IMR-90 (cell line): Measurements from ENCODE around the gene CAMK2G. TPM values are rescaled to one million over a fixed set of nuclear protein-coding genes. Genes with fewer than 3 reads are reported as not detected.

Experiments
- ATAC-seq: fragments of 200-7000 bp; cut with Tn5 transposase; 2 replicates; pipeline ENCODE4 v1.9.1; 2020; ENCODE audit warnings: low read depth, mild to moderate bottlenecking, moderate library complexity
- BruUV-seq: library from RNA; stranded (reverse); fragments of 400-500 nt; replicated peaks from 2 replicates; lab custom pipeline; 2021; lab: Mats Ljungman, UMichigan
- CTCF ChIA-PET: fragments of 300-600 bp; formaldehyde crosslinking; extraction: SDS; loops from one replicate; lab custom pipeline; 2021; ENCODE audit warnings: antibody characterized with exemption; lab: Yijun Ruan, JAX
- POLR2A ChIA-PET: fragments of 300-600 bp; sonication (Branson Sonifier 250); formaldehyde crosslinking; loops from one replicate; lab custom pipeline; 2022; ENCODE audit warnings: antibody characterized with exemption; ENCODE audit not compliant: unreplicated experiment; lab: Charles Lee
- DNase-seq: peaks from one replicate; pipeline ENCODE4 v3.0.0; 2013
- H2AFZ ChIP-seq: replicated peaks from 2 replicates; pipeline ENCODE3; 2013; ENCODE audit warnings: low read length, mild to moderate bottlenecking; ENCODE audit not compliant: poor library complexity
- H2AK5ac ChIP-seq: 2 replicates; pipeline ENCODE4 v1.6.1; 2013; ENCODE audit warnings: low read depth, low read length, inconsistent platforms
- H2AK9ac ChIP-seq: replicated peaks from 2 replicates; pipeline ENCODE3; 2013; ENCODE audit warnings: mild to moderate bottlenecking, low read depth, low read length, moderate library complexity; ENCODE audit not compliant: poor library complexity
- H2BK120ac ChIP-seq: 2 replicates; pipeline ENCODE4 v1.6.1; 2013; ENCODE audit warnings: low read depth, low read length, inconsistent platforms
- H2BK15ac ChIP-seq: 3 replicates; pipeline ENCODE4 v1.6.1; 2013; ENCODE audit warnings: low read depth, low read length, inconsistent platforms
- H2BK20ac ChIP-seq: 2 replicates; pipeline ENCODE4 v1.6.1; 2013; ENCODE audit warnings: low read depth, mild to moderate bottlenecking, inconsistent platforms, low read length, moderate library complexity
- H2BK5ac ChIP-seq: 2 replicates; pipeline ENCODE4 v1.6.1; 2013; ENCODE audit warnings: mild to moderate bottlenecking, low read depth, low read length, inconsistent platforms; ENCODE audit not compliant: poor library complexity, severe bottlenecking
- H3K14ac ChIP-seq: replicated peaks from 2 replicates; pipeline ENCODE4 v1.6.1; 2013; ENCODE audit warnings: low read depth, low read length, inconsistent platforms
- H3K18ac ChIP-seq: 2 replicates; pipeline ENCODE4 v1.6.1; 2013; ENCODE audit warnings: low read depth, low read length, control low read depth
- H3K23ac ChIP-seq: 2 replicates; pipeline ENCODE4 v1.6.1; 2013; ENCODE audit warnings: low read depth, low read length, inconsistent platforms
- H3K27ac ChIP-seq: 2 replicates; pipeline ENCODE4 v1.5.1; 2013; ENCODE audit warnings: mild to moderate bottlenecking, control low read depth, low read length; ENCODE audit not compliant: insufficient read depth
- H3K27me3 ChIP-seq: 2 replicates; pipeline ENCODE4 v1.6.1; 2013; ENCODE audit warnings: low read length; ENCODE audit not compliant: control insufficient read depth, insufficient read depth
- H3K36me3 ChIP-seq: 2 replicates; pipeline ENCODE4 v1.6.1; 2013; ENCODE audit warnings: low read length, mixed read lengths; ENCODE audit not compliant: control insufficient read depth, insufficient read depth
- H3K4ac ChIP-seq: 2 replicates; pipeline ENCODE4 v1.6.1; 2013; ENCODE audit warnings: low read depth, low read length, inconsistent platforms
- H3K4me1 ChIP-seq: 2 replicates; pipeline ENCODE4 v1.6.1; 2013; ENCODE audit warnings: low read length, mixed read lengths; ENCODE audit not compliant: control insufficient read depth, insufficient read depth
- H3K4me2 ChIP-seq: 2 replicates; pipeline ENCODE4 v1.6.1; 2013; ENCODE audit warnings: low read depth, mild to moderate bottlenecking, control low read depth, low read length, moderate library complexity
- H3K4me3 ChIP-seq: 2 replicates; pipeline ENCODE4 v1.5.1; 2013; ENCODE audit warnings: low read depth, mild to moderate bottlenecking, control low read depth, low read length, moderate library complexity; ENCODE audit not compliant: insufficient read depth
- H3K56ac ChIP-seq: 2 replicates; pipeline ENCODE4 v1.6.1; 2013; ENCODE audit warnings: low read length, inconsistent platforms; ENCODE audit not compliant: insufficient read depth; ENCODE audit errors: extremely low read depth
- H3K79me1 ChIP-seq, 2 experiments: 2 replicates each; pipeline ENCODE4 v1.6.1; 2013; ENCODE audit warnings: low read length in 2 of 2, inconsistent platforms in 1 of 2, low read depth in 1 of 2
- H3K9ac ChIP-seq: 2 replicates; pipeline ENCODE4 v1.6.1; 2013; ENCODE audit warnings: low read depth, low read length, control low read depth
- H3K9me1 ChIP-seq: 2 replicates; pipeline ENCODE4 v1.6.1; 2013; ENCODE audit warnings: low read length, inconsistent platforms; ENCODE audit not compliant: insufficient read depth
- H3K9me3 ChIP-seq: 2 replicates; pipeline ENCODE4 v1.6.1; 2013; ENCODE audit warnings: low read length; ENCODE audit not compliant: control insufficient read depth, insufficient read depth
- H4K20me1 ChIP-seq: 2 replicates; pipeline ENCODE4 v1.6.1; 2013; ENCODE audit warnings: low read length, inconsistent platforms; ENCODE audit not compliant: insufficient read depth
- H4K5ac ChIP-seq: 2 replicates; pipeline ENCODE4 v1.6.1; 2013; ENCODE audit warnings: mild to moderate bottlenecking, low read depth, low read length, control low read depth
- H4K8ac ChIP-seq, 2 experiments: 2 replicates each; pipeline ENCODE4 v1.6.1; 2013; ENCODE audit warnings: low read depth in 2 of 2, low read length in 2 of 2, control low read depth in 1 of 2, inconsistent platforms in 1 of 2
- H4K91ac ChIP-seq: 2 replicates; pipeline ENCODE4 v1.6.1; 2013; ENCODE audit warnings: low read depth, low read length, inconsistent platforms; ENCODE audit not compliant: insufficient read depth
- CHD1 ChIP-seq: IDR thresholded peaks from 2 replicates; pipeline ENCODE4 v1.6.1; 2012; ENCODE audit warnings: low read depth, low read length, improper control_type of control experiment
- MAFK ChIP-seq: IDR thresholded peaks from 2 replicates; pipeline ENCODE4 v1.6.1; 2012; ENCODE audit warnings: low read depth, low read length, improper control_type of control experiment
- POLR2A ChIP-seq: IDR thresholded peaks from 2 replicates; pipeline ENCODE4 v1.6.1; 2012; ENCODE audit warnings: mild to moderate bottlenecking, low read depth, low read length
- RAD21 ChIP-seq: IDR thresholded peaks from 2 replicates; pipeline ENCODE4 v1.6.1; 2012; ENCODE audit warnings: low read length, improper control_type of control experiment
- USF2 ChIP-seq: fragments of 150-350 bp; IDR thresholded peaks from 2 replicates; pipeline ENCODE4 v1.6.1; 2017; ENCODE audit warnings: mild to moderate bottlenecking, antibody characterized with exemption, low read length, low read depth
- WGBS, 2 experiments: methylation state at CpG; one replicate each; pipeline versions ENCODE4 v1.1.5 to v1.1.7; 2013; ENCODE audit warnings: missing lambda C conversion rate in 2 of 2; ENCODE audit not compliant: insufficient read length in 1 of 2; ENCODE audit errors: extremely low coverage in 2 of 2; 5-methylcytosine and 5-hydroxymethylcytosine counted together
- dilution Hi-C: fragments of 300-500 bp; cut with HindIII; formaldehyde crosslinking; loops from one replicate; pipeline ENCODE4 v1.14.3; 2018; ENCODE audit warnings: low sequenced_read_pairs; ENCODE audit not compliant: unreplicated experiment
- in situ Hi-C: fragments of 300-500 bp; cut with MboI; formaldehyde crosslinking; loops from 3 replicates; pipeline ENCODE4 v1.14.3; 2019; ENCODE audit warnings: low sequenced_read_pairs, inconsistent platforms, mixed read lengths
- intact Hi-C: fragments of 100-400 bp; cut with micrococcal nuclease; formaldehyde crosslinking; loops from 2 replicates; pipeline ENCODE4 v1.10.0; 2022
- polyA plus RNA-seq, 3 experiments: library from polyadenylated mRNA; depleted of rRNA; stranded (reverse); fragments of >200 nt; gene quantifications; 2 replicates each; pipeline ENCODE4 v1.2.3, GENCODE V29; 2012; ENCODE audit warnings: low replicate concordance in 1 of 3
- total RNA-seq: library from RNA; depleted of rRNA; stranded (reverse); fragments of >200 nt; gene quantifications from 2 replicates; pipeline ENCODE4 v1.2.3, GENCODE V29; 2012

Gene CAMK2G
- total and polyA plus RNA-seq, 2 of the 4 experiments (the other 2 are of a cell fraction) = 20.4 to 25.4 TPM

- dilution Hi-C loops (no loop called here), intact Hi-C loops (no loop called here), in situ Hi-C loops (no loop called here)
- Histone ChIP-seq H2AK5ac (no peak overlapping the region), H3K4me2 (no peak overlapping the region), H3K4me1 (no peaks in the 10 kb centered on the region), H3K9me1 (0 out of 2 replicates have a peak, but pooled peaks cover 7% of the 10 kb centered on the region), H3K27me3 (no peaks in the 10 kb centered on the region), H3K18ac (no peak overlapping the region), H2AFZ (no peak overlapping the region), H4K91ac (no peak overlapping the region), H3K36me3 (peaks cover 78% of the 10 kb centered on the region), H2BK15ac (no peak overlapping the region), H3K56ac (no peak overlapping the region), H3K9ac (no peak overlapping the region), H2BK20ac (no peak overlapping the region), H3K27ac (no peak overlapping the region), H2BK5ac (no peak overlapping the region), H3K4me3 (no peak overlapping the region), H3K14ac (no peak overlapping the region), H3K23ac (no peak overlapping the region), H3K79me1 (peaks cover 2 to 10% of the 10 kb centered on the region in 2 experiments; a peak in 2 of 4 replicates), H2AK9ac (peak overlapping the region; percentile 70), H2BK120ac (no peak overlapping the region), H4K5ac (no peak overlapping the region), H4K20me1 (peaks cover 3% of the 10 kb centered on the region; the same call in 1 of the 2 replicates), H4K8ac (no peak overlapping the region), H3K4ac (no peak overlapping the region), H3K9me3 (no peaks in the 10 kb centered on the region)
- ATAC-seq (no peak), DNase-seq (no peak)
- TF ChIP-seq USF2 (no peak), RAD21 (no peak), MAFK (no peak), CHD1 (no peak), POLR2A (no peak)
- ChIA-PET CTCF (no interaction called here), POLR2A (interaction anchor here (0.6 kb wide), 1 partner anchor 32 kb away, joined by 7 read pairs; no protein-coding TSS in a partner anchor)
- 79% methylated on average over 4 of the region's 20 CpGs; no CpG with 5 or more reads in 1 of the 2 experiments for WGBS, 2 experiments
- no TSS peak for BruUV-seq
These were observed 73.6 kb downstream of the CAMK2G start for GRCh38 chr10:73800560-73801252.
